Fibroblast of lung (primary cell): ENCODE measurements around the gene SLAMF9. TPM values are rescaled to one million over a fixed set of nuclear protein-coding genes. Genes with fewer than 3 reads are reported as not detected.

ENCODE experiments used
- DNase-seq, 2 donors: peaks; one replicate each; pipeline versions ENCODE4 v3.0.0 to v3.0.0-alpha.2; 2010; ENCODE audit warnings: low read depth in 2 of 2
- H2AFZ ChIP-seq: 2 replicates; pipeline ENCODE4 v1.5.1; 2012; ENCODE audit warnings: low read length, control low read depth, inconsistent platforms
- H3K27ac ChIP-seq: 2 replicates; pipeline ENCODE4 v1.5.1; 2011; ENCODE audit warnings: low read length, control low read depth; ENCODE audit not compliant: insufficient read depth
- H3K27me3 ChIP-seq: 2 replicates; pipeline ENCODE4 v1.5.1; 2011; ENCODE audit warnings: mild to moderate bottlenecking, low read length; ENCODE audit not compliant: control insufficient read depth, insufficient read depth
- H3K36me3 ChIP-seq: 2 replicates; pipeline ENCODE4 v1.5.1; 2011; ENCODE audit warnings: low read length; ENCODE audit not compliant: control insufficient read depth, insufficient read depth
- H3K4me1 ChIP-seq: 2 replicates; pipeline ENCODE4 v1.5.1; 2011; ENCODE audit warnings: low read length; ENCODE audit not compliant: control insufficient read depth, insufficient read depth; ENCODE audit errors: extremely low read depth
- H3K4me2 ChIP-seq: 2 replicates; pipeline ENCODE4 v1.5.1; 2011; ENCODE audit warnings: low read length, control low read depth; ENCODE audit not compliant: insufficient read depth; ENCODE audit errors: extremely low read depth
- H3K4me3 ChIP-seq, 4 experiments: fragments of 200-600 bp in 1 of 4; sonication (generic) in 1 of 4; replicated peaks in 1 of 4; 2 replicates each; pipeline ENCODE4 v1.5.1; 2011 to 2016; ENCODE audit warnings: low read length in 4 of 4, low read depth in 3 of 4, mild to moderate bottlenecking in 3 of 4, control low read depth in 2 of 4, inconsistent platforms in 1 of 4, mixed read lengths in 1 of 4; ENCODE audit not compliant: insufficient read depth in 1 of 4; ENCODE audit errors: control extremely low read depth in 1 of 4
- H3K79me2 ChIP-seq: 2 replicates; pipeline ENCODE4 v1.5.1; 2012; ENCODE audit warnings: mild to moderate bottlenecking, low read length, inconsistent platforms; ENCODE audit not compliant: control insufficient read depth, insufficient read depth
- H3K9ac ChIP-seq: 2 replicates; pipeline ENCODE4 v1.5.1; 2011; ENCODE audit warnings: mild to moderate bottlenecking, low read length, control low read depth; ENCODE audit not compliant: insufficient read depth
- H3K9me3 ChIP-seq: 2 replicates; pipeline ENCODE4 v1.5.1; 2012; ENCODE audit warnings: low read depth, low read length; ENCODE audit not compliant: control insufficient read depth, insufficient read depth
- H4K20me1 ChIP-seq: 2 replicates; pipeline ENCODE4 v1.5.1; 2011; ENCODE audit warnings: low read length; ENCODE audit not compliant: control insufficient read depth, insufficient read depth; ENCODE audit errors: extremely low read depth
- CTCF ChIP-seq, 2 donors: IDR thresholded peaks in 1 of 2; conservative IDR thresholded peaks in 1 of 2; 1 replicate in 1 of 2; 2 replicates in 1 of 2; pipeline ENCODE4 v1.5.1; 2011 to 2012; ENCODE audit warnings: low read length in 2 of 2, control low read depth in 1 of 2, inconsistent platforms in 1 of 2, low read depth in 1 of 2, mild to moderate bottlenecking in 1 of 2
- EZH2 ChIP-seq: IDR thresholded peaks from 2 replicates; pipeline ENCODE4 v1.5.1; 2012; ENCODE audit warnings: low read length, control low read depth, mild to moderate bottlenecking; ENCODE audit errors: missing control alignments
- polyA plus RNA-seq, 2 donors: library from polyadenylated mRNA; depleted of rRNA in 1 of 2; stranded (reverse) in 1 of 2; unstranded in 1 of 2; fragments of >200 nt; gene quantifications; 2 replicates each; pipeline ENCODE4 v1.2.1, GENCODE V29; 2011 to 2012; ENCODE audit warnings: missing spikeins in 1 of 2
- total RNA-seq: library from RNA; depleted of rRNA; stranded (reverse); fragments of >200 nt; gene quantifications from 2 replicates; pipeline ENCODE4 v1.2.1, GENCODE V29; 2014

SLAMF9 gene
- total and polyA plus RNA-seq, 2 donors (not counting 1 experiment from before 2014, with no cell fraction given), result not detected

- Histone ChIP-seq H3K9ac (no peak overlapping the region), H3K79me2 (no peaks in the 10 kb centered on the region), H4K20me1 (no peaks in the 10 kb centered on the region), H3K4me3 (no peak overlapping the region), H3K4me2 (no peak overlapping the region), H3K27ac (no peak overlapping the region), H3K27me3 (peaks cover 3% of the 10 kb centered on the region), H2AFZ (no peak overlapping the region), H3K36me3 (no peaks in the 10 kb centered on the region), H3K4me1 (no peaks in the 10 kb centered on the region), H3K9me3 (no peaks in the 10 kb centered on the region)
- no peak for TF ChIP-seq CTCF (conservative IDR thresholded peaks at IDR 0.05 in 1 of 2, IDR thresholded peaks at IDR 0.05 in 1 of 2; ENCODE audit: low read depth in 1 of 2, low read length in 2 of 2)
- TF ChIP-seq EZH2, result no peak
- DNase-seq, result no peak
Observed at GRCh38 chr1:159983681-159984080, 29.6 kb upstream of the SLAMF9 start.

GRCh38 chr1:159982280-159982679, 28.2 kb upstream of the SLAMF9 start:
- Histone ChIP-seq H4K20me1 (no peaks in the 10 kb centered on the region), H3K4me2 (no peak overlapping the region), H3K27me3 (peaks cover 3% of the 10 kb centered on the region), H3K27ac (no peak overlapping the region), H3K9me3 (no peaks in the 10 kb centered on the region), H3K79me2 (no peaks in the 10 kb centered on the region), H3K4me1 (no peaks in the 10 kb centered on the region), H3K9ac (no peak overlapping the region), H3K36me3 (no peaks in the 10 kb centered on the region), H2AFZ (no peak overlapping the region), H3K4me3 (no peak overlapping the region)
- no peak for DNase-seq
- TF ChIP-seq EZH2 (no peak), CTCF (conservative IDR thresholded peaks at IDR 0.05 in 1 of 2, IDR thresholded peaks at IDR 0.05 in 1 of 2; ENCODE audit: low read depth in 1 of 2, low read length in 2 of 2) (no peak)

GRCh38 chr1:159981351-159982055, 27.5 kb upstream of the SLAMF9 start:
- peaks cover 3% of the 10 kb centered on the region for H3K27me3 ChIP-seq
- TF ChIP-seq CTCF (conservative IDR thresholded peaks at IDR 0.05 in 1 of 2, IDR thresholded peaks at IDR 0.05 in 1 of 2; ENCODE audit: low read depth in 1 of 2, low read length in 2 of 2) (no peak), EZH2 (no peak)

More at GRCh38 chr1:159981351-159982055, 27.5 kb upstream of the SLAMF9 start:
- Histone ChIP-seq H3K36me3 (no peaks in the 10 kb centered on the region), H4K20me1 (no peaks in the 10 kb centered on the region), H3K4me1 (no peaks in the 10 kb centered on the region), H3K27ac (no peak overlapping the region), H3K9ac (no peak overlapping the region), H3K79me2 (no peaks in the 10 kb centered on the region), H2AFZ (no peak overlapping the region), H3K4me2 (no peak overlapping the region), H3K4me3 (no peak overlapping the region), H3K9me3 (no peaks in the 10 kb centered on the region)
- no peak for DNase-seq
